Activated naive CD4-positive, alpha-beta T cell treated with Interleukin-2 at 50 U/mL for 16 hours (primary cell): ENCODE data around the gene MKI67.

Experiments
- DNase-seq: peaks from one replicate; pipeline ENCODE4 v3.0.0-alpha.2; 2020

The MKI67 gene

DNA sequence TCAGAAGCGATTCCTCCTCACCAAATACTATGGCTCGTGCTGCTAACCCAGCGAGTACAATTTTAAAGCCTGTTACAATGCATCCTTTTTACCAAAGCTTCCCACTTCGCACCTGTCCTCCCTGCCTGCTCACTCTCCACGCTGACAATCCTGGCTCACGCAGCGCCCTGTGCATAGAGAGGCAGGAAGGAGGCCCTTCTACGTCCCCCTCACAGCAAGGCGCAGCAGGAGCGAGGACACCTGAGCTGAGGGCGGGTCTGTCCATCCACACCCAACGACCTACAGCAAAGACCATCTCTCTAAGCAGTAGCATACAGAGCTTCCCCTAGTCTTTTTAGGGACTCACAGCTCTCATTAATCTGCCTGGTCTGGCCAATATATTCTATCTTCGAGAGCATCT lies 46.0 kb downstream of the MKI67 start:
- DNase-seq, result no peak

DNA sequence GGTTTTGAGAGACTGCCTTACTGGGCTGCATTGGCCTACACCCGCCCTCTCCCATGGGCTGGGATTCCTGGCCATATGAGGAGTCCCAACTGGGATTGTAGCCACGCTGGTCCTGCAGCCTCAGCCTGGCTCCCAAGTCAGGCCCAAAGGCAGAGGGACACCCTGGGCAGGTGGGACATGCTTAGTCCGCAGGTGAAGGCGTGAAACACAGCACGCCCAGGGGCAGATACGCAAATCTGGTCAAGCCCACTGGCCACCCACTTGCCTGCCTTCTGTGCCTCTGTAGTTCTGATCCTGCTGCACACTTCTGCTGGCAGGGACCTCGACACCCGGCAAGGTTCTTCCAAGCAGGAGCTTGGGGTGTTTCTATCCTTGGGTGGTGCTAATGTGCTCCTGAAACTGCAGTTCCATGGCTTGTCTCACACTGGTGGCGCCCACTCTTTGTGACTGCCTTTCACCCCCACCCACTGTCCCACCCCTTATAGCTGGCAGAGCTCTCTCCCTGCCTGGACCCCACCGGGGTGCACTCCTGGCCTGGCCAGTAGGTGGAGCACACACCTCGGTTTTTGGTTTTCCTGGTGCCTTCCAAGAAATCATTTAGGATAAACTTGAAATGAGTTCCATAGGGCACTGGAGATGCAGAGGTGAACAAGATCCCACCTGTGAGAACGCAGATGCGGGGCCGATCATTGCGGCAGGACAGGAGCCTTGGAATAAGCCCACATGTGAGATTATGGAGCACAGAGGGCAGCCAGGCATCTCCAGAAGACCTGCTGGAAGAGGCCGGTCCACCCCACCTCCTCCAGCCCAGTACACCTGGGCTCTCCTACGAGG lies 47.9 kb downstream of the MKI67 start:
- DNase-seq, result peak; percentile 45

DNA sequence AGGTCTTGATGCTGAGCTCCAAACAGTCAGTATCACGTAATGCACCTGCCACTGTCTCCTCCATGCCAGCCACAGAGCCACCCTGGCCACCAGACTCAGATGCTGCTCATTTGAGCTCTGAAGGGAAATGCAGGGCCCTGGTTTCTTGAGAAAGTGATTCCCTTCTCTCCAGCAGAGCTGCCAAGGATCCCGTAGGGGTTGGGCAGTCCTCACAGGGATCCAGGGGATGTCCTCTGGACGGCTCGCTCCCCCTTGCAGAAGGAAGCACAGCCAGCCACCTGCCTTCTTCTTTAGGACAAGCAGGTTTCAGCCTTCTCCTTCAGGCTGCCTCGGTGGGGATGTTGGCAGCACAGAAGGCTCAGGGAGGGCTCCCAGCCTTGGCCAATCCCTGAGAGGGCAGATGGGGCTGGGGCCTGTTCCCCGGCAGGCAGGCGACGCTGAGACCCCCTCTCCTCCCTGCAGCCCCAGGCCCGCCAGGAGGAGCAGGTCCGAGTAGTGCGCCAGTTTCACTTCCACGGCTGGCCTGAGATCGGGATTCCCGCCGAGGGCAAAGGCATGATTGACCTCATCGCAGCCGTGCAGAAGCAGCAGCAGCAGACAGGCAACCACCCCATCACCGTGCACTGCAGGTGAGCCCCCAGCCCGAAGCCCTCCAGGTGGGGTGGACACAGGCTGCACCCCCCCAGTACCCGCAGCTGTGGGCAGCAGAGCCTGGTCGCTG lies 48.9 kb downstream of the MKI67 start:
- no peak for DNase-seq

DNA sequence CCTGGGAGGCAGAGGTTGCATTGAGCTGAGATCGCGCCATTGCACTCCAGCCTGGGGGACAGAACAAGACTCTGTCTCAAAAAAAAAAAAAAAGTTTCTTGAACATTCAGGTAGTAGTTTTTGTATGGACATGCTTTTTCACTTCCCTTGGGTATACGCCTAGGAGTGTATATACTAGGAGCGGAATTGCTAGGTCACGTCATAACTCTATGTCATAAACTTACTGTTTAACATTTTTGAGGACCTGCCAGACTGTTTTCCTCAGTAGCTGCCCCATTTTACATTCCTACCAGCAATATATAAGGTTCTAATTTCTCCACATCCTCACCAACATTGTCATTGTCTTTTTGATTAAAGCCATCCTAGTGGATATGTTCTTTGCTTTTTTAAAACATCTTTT lies 51.6 kb downstream of the MKI67 start:
- no peak for DNase-seq

DNA sequence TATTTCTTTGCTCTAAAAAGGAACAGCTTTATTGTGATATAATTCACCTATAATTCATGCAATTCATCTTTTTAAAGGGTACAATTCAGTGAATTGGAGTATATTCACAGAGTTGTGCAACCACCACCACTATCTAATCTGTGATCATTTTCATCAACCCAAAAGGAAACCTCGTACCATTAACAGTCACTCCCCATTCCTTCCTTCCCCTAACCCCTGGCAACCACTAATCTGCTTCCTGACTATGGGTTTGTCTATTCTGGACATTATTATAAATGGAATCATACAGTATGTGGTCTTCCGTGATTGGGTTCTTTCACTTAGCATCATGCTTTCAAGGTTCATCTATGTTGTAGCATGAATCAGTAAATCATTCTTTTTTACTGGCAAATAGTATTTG lies 52.3 kb downstream of the MKI67 start:
- no peak for DNase-seq

DNA sequence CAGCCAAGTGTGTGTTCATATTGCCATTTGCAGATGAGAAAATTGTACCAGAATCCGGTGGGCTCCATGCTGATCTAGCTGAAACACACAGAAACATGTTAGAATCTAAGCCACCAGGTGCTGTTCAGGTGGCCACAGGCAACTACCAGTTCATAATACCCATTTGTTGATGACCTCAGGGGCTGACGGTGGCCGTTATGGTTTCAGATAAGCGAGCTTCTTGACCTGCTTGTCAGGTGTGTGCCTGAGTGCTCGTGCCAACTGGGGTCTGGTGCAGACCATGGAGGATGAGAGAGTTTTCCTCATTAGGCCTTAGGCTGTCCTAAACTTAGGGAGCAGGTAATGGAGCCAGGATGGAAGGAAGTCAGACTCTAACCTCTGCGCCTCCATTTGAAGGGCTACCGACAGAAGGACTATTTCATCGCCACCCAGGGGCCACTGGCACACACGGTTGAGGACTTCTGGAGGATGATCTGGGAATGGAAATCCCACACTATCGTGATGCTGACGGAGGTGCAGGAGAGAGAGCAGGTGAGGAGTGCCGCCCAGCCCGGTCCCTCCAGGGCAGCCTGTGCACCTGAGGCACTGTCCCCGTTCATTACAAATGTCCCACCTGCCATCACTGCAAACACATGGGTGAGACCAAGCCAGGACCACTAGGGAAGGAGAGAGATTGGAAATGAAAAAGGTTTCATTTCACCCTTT lies 53.1 kb downstream of the MKI67 start:
- DNase-seq, result no peak

DNA sequence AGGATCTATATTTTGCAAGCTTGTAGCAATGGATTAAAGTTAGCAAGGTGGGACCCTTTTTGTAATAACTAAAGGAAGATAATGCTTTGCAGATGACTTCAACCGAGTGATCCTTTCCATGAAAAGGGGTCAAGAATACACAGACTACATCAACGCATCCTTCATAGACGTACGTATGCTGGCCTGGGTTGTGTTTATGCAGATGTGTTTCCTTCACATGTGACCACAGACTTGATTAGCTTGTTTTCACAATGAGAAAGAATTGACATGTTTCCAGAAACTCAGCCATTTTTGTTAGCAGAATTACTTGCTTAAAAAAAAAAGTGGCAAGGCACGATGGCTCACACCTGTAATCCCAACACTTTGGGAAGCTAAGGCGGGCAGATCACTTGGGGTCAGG lies 54.2 kb downstream of the MKI67 start:
- DNase-seq, result no peak

DNA sequence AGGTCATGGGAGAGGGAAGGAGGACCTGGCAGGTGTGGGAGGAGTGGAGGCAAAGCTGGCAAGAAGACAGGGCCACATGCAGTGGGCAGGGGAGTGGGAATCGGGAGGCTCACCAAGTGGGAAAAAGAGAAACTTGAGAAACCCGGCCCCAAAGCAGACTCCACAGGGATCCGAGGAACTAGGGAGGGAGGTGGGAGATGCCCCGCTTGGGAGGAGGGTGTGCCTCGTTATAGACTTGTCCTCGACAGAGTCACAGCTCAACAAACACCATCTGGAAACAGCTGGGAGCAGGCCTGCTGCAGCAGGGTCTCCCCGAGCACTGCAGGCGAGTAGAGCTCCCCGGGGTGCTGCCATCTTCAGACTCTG lies 54.8 kb downstream of the MKI67 start:
- no peak for DNase-seq

DNA sequence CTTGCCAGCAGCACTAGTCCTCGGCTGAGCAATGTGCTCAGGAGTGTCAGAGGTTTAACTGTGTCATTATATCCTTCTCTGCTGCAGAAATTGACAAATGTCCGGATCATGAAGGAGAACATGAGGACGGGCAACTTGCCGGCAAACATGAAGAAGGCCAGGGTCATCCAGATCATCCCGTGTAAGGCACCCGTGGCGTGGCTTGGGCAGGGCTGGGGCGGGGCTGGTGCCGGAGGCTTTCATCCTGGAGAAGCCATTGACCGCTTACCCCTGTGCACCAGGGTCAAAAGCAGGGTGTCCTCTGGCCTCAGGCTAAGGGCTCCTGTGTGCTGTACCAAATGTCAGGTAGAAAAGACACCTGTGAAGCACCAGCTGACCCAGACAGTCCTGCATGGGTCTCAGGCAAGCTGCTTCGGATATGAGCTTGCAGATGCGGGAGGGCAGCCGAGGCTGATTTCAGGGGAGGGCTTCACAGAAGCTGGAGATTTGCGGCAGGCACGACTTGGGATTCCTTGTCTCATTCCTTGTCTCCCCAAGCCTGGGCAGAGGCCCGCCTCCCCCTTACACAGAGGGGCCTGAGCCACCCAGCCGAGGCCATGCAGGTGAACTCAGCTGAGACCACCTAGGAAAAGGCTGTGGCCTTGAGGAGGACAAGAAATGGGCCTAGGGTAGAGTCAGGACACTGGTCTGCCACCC lies 55.4 kb downstream of the MKI67 start:
- DNase-seq, result no peak

DNA sequence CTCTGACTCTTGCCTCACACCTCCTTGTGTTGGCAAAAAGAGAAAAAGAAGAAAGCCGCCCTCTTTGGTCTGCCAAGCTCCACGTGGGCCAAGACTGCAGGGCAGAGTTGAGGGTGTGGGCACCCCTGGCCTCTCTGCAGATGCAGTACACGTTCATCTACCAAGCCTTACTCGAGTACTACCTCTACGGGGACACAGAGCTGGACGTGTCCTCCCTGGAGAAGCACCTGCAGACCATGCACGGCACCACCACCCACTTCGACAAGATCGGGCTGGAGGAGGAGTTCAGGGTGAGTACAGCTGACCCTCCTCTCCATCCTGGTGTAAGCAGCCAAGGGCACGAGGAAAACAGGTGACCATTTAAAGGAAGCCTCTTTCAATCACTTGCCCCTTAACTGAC lies 56.1 kb downstream of the MKI67 start:
- DNase-seq, result no peak

DNA sequence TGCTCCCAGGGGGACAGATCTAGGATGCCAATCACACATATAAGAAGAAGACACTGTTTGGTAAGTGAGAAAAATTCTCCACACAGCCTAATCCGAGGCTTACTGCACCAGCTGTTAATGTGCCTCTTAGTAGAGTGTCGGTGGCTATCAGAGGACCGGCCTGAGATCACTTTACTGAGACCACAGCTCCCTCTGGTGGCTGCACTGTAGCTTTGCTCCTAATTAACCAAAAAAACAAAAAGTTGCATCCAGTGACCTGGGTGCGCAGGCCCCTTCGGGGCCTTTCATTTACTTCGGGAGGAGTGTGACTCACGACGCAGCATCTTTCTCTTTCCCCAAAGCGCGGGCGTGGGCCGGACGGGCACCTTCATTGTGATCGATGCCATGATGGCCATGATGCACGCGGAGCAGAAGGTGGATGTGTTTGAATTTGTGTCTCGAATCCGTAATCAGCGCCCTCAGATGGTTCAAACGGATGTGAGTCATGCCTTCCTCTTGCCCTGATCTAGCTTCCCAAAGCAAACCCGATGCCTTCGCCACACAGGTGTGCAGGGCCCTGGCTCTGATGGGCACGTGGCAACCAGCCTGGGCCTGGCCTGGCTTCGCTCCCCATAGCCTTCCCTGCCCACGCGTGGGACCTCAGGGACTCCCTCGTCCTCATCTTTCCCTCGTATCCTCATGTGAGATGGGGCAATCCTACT lies 56.7 kb downstream of the MKI67 start:
- DNase-seq, result peak; percentile 81

DNA sequence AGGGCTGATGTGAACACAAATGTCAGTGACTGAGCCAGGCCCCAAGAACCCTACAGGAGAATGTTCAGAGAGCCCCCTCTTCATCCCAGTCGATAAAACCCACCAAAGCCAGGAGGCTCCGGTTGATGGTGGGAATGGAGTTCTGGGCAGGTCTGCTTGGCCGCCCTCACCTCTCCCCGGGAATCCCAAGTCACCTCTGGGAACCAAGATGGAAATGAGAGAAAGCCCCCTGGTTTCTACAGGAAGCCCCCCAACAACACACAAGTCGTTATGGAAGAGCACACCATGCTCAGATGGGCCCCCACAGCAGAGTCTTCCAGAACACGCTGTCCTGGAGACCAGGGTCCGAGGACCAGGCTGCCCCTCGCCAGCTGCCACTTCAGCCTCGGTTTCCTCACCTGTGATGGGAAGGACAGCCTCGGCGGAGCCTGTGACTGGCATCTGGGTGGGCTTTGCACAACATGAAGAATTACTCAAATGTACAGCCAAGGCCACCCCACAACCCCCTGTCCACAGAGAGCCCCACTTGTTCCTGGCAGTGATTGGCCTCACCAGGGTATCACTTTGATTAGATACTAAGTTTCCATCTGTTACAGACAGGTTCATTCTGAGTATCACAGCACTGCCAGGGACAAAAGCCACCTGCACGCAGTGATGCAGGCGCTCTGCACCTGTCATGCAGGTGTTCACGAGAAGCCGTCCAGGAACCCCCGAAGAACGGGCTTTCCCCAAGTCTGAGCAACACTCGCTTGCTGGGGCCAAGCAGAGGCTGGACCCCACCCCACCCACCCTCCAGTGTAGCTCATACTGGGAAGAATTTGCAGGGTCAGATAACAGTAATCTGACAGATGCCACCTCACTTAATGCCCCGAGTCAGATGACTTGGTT lies 57.6 kb downstream of the MKI67 start:
- no peak for DNase-seq

DNA sequence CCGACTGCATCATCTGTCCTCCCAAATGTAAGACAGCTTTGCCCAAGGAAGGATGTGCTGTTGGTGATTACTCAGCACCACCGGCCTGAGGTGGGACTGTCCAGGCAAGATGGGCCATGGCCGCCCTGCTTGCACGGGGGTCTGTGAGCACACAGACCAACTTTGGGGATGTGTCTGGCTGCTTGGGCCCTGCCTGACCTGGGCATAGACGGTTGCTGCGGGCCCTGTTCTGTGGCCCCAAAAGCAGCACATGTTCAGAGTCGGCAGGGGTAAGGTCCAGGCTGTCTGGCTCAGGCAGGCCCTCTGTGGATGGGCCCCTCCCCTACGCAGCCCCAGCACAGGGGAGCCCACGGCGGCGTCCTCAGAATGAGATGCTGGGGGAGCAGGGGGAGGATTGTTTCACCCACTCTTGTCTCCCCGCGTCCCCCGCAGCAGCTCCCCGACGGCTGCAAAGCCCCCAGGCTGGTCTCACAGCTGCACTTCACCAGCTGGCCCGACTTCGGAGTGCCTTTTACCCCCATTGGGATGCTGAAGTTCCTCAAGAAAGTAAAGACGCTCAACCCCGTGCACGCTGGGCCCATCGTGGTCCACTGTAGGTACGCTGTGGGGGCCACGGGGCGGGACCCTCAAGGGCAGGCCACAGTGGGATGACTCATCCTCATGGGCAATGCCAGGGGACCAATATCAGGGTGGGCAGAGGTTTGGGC lies 58.4 kb downstream of the MKI67 start:
- DNase-seq, result no peak

DNA sequence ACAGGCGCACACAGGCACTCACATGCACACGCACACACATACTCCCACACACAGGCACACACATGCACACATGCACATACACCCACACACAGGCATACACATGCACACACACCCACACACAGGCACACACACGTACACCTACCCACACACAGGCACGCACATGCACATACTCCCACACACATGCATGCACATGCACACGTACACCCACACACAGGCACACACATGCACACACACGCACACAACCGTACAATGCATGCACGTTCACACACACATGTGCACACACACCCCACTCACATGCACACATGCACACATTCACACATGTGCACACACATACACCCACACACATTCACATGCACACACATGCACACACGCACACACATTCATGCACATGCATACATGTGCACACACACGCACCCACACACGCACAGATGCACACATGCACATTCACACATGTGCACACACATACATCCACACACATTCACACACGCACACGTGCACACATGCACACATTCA lies 59.3 kb downstream of the MKI67 start:
- no peak for DNase-seq

DNA sequence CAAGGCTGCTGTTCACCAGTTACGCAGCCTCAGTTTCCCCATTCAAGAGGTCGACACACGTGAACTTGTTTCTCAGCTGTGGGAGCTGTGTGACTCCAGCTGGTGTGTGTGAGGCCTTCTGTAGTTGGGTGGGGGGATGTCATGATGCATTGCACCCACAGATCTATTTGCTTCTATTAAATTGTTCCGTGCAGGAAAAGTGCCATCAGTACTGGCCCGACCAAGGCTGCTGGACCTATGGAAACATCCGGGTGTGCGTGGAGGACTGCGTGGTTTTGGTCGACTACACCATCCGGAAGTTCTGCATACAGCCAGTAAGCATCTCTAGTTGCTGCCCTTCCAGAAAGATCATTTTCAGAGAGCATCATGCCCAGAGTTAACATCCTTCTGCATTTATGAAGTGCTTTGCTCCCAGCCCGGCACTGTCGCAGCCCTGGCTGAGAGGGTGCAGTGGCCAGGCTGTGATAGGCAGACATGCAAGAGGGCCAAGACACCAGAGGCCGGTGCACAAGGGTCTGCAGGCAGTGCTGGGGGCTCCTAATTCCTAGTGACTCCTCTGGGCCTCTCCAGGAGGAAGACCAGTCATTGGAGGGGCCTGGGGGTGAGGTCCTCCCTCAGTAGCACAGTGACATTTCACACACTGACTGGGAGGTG lies 60.2 kb downstream of the MKI67 start:
- no peak for DNase-seq

DNA sequence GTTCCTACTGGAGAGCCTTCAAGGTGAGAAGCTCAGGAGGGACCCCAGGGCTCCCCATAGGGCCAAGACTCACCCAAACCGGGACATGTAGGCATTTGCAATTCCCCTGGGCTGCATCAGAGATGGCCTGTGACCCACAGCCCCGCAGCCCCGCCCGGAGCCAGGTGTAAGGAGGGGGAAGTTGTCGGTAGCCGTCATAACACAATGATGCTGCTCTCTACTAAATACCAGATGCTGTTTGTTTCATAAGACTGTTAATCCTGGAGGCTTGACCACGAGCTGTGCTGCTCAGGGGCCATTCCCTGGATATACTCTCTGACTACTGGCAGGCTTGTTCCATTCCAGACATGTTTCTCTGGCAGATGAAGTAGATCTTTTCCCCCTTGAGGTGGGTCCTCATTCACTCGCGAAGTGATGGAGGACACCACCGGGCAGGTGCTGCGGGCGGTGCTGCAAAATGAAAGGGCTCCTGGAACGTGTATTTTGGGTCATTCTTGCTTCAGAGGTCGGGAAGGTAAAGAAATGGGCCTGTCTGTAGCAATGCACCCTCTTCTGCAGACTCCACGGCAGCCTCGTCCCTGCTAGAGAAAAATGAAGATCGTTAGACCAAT lies 61.1 kb downstream of the MKI67 start:
- no peak for DNase-seq

DNA sequence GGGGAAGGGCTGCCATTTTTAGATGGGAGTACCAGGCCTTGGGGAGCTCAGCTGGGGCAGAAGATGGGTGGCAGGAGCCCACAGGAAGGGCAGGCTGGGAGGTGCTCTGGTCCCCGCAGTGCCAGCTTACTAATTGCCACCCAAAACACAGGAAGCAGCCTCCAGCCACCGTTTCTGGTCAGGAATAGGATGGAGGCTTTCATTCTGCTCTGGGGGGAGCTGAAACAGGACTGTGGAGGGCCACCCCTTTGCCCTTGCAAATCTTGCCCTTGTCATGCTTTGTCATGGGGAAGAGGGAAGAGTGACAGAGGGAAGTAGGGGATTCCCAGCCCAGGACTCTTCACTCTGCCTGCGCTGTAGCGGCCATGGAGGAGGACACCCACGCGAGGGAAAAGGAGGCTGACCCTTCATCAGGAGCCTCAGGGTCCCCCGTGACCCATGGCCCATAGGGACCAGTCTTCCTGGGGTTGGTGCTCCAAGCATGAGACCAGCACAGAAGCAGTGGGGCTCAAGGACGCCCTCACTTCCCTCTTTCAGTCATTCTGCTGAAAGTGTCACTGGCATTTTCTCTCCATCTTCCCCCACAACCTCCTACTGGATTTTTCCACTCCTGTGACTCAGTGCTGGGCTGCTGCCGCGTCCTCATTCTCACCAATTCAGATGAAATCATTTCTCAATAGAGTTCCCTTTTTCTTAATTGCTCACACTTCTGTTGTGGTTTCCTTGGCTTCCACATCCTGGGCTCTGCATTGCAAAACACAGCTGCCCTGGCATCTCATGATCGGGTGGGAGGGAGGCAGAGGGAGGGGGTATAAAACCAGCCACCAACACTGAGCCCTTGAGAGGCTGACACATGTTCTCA lies 61.9 kb downstream of the MKI67 start:
- peak; percentile 84 for DNase-seq

DNA sequence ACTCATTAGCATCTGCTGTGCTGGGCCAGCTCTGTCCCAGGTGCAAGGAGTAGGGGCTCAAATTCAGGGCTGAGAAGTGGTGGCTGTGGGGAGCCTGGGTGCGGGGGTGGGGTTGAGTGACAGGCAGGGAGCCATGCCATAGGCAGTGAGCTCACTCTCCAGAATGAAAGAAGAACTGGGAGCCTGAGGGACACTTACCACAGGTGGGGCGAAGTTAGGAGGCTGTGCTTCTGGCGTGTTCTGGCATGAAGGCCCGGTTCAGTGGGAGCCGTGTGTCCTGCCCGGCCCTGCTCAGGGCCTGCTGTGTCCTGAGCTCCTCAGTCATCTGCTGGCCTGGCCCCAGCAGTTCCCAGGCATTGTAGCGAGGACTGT lies 62.5 kb downstream of the MKI67 start:
- peak; percentile 37 for DNase-seq
